Tibial nerve (tissue), 4 donors: ENCODE measurements around the gene POTEJ.
"Not testable (repeated sequence)": the region's sequence is repeated elsewhere in the genome, so short reads cannot be mapped to it uniquely, and the experiment has no call there.

Experiments used
- EP300 ChIP-seq, 2 donors: sonication (generic); formaldehyde crosslinking; IDR thresholded peaks; one replicate each; pipeline ENCODE4 v1.6.1; 2017; ENCODE audit warnings: antibody characterized with exemption in 2 of 2, mild to moderate bottlenecking in 1 of 2
- POLR2A ChIP-seq, 2 donors: fragments of 450-650 bp; IDR thresholded peaks; one replicate each; pipeline ENCODE4 v1.6.1; 2017; ENCODE audit warnings: antibody characterized with exemption in 2 of 2, mild to moderate bottlenecking in 2 of 2, moderate library complexity in 2 of 2
- TF ChIP-seq, protein P1 (sequence below), 5 experiments: fragments of 200-600 bp in 3 of 5; fragments of 450-650 bp in 2 of 5; sonication (generic) in 3 of 5; IDR thresholded peaks; one replicate each; pipeline ENCODE4 v1.5.1; 2016 to 2019; ENCODE audit warnings: antibody characterized with exemption in 5 of 5, mild to moderate bottlenecking in 3 of 5, moderate library complexity in 2 of 5

DNA sequence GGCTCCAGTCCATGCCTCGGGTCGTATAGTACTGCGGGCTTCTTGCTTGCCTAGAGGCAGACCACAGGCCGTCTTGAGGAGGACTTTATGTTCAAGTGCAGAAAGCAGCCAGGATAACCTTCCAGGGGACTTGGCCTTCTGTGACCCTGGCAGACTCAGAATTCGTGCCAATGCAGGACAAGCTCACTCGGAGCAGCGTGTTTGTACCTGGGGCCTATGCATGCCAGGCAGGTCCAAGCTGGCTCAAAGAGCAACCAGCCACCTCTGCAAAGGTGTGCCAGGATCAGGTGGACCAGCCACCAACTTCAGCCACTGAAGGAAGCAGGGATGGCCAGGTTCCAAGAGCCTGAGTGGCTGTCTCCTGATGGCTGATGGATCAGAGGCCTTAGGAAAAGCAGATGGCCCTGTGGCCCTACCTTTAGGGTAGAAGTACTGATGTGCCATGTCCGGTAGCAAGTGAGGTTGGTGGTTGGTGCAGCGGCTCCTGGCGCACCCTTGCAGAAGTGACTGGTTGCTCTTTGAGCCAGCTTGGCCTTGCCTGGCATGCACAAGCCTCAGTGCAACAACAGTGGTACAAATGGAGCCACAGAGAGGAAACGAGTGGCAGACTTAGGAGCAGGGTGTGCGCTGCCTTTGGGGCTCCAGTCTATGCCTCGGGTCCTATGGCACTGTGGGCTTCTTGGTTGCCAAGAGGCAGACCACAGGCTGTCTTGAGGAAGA lies 58.9 kb downstream of the POTEJ start:
- not testable (repeated sequence) for TF ChIP-seq POLR2A, EP300 (IDR thresholded peaks at IDR 0.05)
- TF ChIP-seq, protein P1, sequence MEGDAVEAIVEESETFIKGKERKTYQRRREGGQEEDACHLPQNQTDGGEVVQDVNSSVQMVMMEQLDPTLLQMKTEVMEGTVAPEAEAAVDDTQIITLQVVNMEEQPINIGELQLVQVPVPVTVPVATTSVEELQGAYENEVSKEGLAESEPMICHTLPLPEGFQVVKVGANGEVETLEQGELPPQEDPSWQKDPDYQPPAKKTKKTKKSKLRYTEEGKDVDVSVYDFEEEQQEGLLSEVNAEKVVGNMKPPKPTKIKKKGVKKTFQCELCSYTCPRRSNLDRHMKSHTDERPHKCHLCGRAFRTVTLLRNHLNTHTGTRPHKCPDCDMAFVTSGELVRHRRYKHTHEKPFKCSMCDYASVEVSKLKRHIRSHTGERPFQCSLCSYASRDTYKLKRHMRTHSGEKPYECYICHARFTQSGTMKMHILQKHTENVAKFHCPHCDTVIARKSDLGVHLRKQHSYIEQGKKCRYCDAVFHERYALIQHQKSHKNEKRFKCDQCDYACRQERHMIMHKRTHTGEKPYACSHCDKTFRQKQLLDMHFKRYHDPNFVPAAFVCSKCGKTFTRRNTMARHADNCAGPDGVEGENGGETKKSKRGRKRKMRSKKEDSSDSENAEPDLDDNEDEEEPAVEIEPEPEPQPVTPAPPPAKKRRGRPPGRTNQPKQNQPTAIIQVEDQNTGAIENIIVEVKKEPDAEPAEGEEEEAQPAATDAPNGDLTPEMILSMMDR (IDR thresholded peaks at IDR 0.05) = not testable (repeated sequence)
